HG03108 (cell line): ENCODE data around the gene RAPSN.
A peak's percentile ranks its signal among the peaks of the same experiment; 100 is the strongest.

Experiments
- ATAC-seq: cut with Tn5 transposase; IDR thresholded peaks from one replicate; pipeline ENCODE4 v1.9.1; 2021; ENCODE audit warnings: moderate library complexity; ENCODE audit not compliant: unreplicated experiment

The RAPSN gene

DNA sequence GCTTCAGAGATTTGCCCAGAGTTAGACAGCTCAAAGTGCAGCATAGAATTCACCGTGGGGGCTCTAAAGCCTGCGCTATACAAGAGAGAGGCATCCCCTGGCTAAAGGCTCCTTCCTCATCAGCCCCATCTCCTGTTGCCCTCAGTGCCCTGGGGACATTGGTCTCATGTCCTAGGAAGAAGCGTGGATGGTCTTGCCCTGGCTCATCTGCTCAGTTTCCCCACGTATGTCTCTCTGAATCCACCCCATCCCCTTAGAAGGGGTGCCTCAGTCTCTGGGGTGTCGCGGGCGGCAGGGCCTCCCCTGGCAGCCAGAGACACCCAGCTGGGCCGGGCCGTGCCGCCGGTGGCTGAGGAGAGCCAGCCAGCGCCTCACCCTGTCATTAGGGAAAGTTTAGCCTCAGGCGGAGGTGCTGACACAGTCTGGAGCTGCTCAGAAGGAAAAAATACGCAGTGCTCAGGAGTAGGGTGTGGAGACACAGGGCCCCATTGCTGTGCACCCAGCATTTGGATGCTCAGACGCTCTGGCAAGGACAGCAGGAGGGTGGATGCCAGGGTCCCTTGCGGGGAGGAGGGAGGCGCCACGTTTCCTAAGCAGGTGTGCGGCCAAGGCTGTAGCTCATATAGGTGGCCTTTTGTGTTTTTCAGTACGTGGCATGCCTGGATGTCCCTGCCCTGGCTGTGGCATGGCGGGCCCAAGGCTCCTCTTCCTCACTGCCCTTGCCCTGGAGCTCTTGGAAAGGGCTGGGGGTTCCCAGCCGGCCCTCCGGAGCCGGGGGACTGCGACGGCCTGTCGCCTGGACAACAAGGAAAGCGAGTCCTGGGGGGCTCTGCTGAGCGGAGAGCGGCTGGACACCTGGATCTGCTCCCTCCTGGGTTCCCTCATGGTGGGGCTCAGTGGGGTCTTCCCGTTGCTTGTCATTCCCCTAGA is 39.2 kb downstream of the RAPSN start:
- ATAC-seq: no peak

DNA sequence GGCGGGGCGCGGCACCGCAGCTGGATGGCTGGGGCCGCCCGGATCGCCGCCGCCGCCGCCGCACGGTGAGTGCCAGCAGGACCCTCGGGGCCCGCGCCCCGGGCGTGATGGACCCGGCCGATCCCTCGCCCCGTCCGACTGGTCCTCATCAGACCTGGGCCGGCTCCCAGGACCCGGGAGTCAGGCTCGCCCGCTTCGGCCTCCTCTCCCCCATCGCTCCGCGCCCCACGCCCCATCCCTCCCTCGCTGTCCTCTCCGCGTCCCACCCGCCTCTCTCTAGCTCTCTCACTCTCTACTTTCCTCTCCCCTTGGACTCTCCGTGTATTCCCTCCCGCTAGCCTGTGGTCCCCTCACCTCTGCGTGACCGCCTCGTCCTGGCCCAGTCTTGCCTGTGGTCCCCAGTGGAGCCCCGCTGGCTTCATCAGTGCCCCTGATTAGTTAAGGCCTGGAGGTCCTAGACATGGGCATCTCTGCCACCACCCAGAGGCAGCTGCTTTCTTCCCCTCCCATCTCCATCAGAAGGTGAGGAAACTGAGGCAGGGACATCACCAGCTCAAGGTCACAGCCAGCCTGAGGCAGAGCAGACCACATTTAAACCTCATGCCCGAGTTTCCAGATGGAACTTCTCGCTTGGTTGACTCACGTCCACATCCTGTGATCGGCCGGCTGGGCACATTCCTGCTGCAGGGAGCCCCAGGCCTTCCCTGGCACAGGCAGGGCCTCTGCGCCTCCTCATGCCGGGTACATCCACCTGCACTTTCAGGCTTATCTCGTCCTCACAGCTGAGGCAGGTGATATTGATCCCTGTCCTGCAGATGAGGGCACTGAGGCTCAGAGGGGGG is 40.1 kb downstream of the RAPSN start:
- ATAC-seq: no peak

DNA sequence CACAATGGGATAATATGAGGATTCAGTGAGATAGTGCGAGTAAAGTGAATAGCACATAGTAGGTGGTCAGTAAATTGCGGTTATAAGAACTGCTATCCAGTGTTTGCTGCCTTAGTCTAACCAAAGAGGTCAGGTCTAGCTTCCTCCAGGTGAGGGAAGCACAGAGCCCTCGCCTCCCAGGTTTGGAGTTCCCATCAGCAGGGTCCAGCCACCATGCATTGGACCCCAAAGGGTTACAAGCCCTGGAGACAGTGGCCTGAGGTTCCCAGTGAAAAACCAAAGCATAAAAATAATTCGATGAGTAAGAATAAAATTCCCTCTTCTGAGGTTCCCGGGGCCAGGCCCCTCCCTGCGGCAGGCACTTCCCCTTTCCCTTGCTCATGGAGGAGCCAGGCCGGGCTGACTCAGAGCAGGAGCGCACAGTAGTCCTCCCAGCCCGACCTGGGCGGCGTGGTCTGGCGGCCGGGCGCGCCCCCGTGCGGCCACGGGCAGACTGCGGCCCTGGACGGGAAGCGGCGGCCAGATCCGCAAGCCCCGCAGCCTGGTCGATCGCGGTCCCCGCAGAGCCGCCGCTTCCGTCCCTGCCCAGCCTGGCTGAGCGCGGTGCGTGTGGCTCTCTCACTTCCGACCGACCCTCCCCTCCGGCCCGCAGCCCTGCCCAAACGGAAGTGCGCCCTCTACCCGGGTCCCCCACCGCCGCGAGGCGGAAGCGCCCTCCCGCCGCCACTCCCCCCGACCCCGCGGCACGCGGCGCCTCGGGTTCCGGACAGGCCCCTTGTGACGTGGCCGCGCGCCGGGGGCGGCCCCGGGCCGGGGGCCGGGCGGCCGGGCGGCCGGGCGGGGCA is 41.0 kb downstream of the RAPSN start, which contains the start of gene SLC39A13:
Gene SLC39A13, plus strand, starts transcription at position 845 of the 845 bp plus-strand sequence. CDS start 1,505 bp downstream, outside the sequence.
- ATAC-seq: peak; percentile 82

DNA sequence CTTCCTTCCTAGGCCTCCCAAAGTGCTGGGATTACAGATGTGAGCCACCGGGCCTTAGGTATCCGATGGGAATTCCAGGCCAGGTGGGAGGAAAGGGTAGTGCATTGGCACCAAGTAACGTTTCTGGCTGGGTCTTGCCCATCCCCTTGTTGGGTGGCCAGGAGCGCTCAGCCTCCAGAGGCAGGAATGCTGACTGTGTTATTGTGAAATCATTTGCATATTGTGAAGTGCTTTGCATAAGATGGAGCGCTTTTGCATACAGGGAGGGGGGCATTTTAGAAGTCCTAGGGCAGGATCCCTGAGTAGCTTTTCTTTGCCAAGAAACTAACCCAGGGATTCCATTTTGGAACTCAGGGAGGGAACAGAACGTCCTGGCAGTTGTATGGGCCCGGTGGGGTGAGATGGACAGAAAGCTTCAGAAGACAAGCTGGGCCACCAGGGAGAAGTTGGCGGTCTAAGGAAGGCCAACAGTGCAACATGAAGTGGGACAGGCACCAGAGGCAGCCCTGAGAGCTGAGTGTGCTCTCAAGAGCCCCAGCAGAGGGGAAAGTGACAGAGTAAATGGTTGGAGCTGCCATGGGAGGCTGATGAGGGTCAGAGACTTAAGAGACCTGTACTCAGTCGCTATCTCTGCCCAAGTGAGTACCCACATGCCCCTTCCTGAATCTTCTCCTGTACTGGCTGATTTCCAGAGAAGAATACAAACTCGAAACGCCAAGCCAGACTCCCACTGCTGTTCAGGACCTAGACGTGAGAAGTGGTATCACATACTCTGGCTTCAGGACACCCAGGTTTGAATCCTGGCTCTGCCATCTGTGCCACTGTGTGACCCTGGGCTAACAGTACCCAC is 41.8 kb downstream of the RAPSN start:
- no peak for ATAC-seq

DNA sequence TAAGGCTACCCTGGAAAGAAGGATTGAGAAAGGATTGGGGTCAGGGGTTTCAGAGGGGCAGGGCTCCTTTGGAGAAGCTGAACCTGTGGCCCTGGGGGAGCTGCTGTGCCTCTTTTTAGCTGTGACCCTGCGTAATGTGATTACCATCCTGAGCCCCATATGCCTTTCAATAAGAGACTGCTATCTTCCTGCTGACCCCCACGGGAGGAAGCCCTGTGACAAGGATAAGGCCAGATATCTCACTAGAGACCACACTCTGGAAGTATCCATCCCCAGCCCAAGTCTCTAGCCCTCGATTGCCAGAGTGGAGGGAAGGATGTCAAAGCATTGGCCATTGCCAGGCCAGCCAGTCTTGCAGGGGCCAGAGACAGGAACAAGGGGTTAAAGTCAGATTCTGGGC is 45.4 kb downstream of the RAPSN start:
- ATAC-seq: no peak

DNA sequence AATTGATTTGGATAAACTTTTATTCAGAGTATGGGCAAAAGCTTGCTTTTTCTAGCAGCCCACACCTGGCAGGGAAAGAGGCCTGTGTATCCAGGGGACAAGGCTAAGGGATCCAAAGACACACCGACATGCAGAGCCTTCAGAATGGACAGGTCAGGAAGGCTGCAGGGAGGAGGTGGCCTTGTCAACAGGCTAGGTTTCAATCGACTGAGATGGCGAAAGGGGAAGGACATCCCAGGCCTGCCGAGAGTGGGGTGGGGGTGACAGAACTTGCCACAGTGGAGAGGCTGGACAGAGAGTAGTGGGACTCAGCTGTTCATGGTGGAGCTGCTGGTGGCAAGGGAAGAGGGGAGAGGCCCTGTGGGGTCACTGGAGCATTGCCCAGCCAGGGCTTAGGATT is 45.8 kb downstream of the RAPSN start:
- ATAC-seq: no peak

DNA sequence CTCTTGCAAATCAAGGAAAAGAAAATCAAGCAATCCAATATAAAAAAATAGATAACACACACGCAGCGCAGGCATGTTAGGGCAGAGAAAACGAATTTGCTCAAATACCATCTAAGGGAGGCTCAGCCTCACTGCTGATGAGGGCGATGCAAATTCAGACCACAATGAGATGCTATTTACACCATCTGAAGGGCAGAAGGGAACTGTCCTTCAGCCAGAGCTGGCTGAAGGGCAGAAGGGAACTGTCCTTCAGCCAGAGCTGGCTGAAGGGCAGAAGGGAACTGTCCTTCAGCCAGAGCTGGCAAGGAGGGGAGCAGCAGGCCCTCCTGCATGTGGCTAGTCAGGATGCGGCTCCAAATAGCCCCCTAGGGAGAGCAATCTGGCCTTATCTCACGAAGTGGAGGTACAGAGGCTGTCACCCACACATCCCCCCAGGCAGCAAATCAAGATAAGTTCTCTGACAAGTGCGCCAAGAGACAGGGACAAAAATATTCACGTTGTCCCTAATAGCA is 48.1 kb downstream of the RAPSN start:
- ATAC-seq: peak; percentile 67

DNA sequence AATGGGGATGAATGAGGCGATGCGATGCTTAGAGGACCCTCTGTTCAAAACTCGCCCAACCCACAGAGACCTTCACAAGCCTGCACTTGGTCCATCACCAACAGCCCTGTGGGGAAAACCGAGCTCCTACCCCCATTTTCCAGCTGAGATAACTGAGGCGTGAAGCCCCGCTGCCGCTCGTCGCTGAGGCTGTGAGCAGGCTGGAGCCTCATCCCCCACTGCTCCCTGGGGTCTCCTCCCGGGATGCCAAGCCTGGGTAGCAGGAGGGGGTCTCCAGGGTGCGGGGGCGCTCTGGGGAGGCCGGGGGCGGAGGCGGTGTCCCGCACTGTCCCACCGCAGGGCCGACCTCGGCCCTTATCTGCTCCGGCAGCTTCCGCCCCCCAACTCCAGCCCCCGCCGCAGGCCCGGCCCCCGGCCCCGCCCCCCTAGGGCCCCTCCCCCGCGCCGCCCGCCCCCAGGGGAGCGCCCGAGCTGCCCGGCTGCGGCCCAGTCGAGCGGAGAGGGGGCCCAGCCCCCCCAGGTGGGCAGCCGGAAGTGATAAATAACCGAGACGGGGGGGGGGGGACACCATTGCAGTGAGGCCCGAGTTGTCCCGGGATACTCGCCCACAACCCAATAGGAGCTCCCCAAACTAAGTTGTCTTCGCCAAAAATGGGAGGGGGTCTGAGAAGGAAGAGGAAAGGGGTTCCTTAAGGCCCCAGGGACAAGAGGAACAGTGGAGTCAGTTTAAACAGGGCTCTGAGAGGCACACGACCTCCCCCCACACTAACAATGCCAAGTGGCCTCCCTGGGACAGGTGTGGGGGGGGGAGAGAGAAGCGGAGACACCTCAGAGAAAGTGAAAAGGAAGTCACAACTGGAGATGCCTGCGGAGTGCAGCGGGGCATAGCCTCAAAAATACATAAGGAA is 48.8 kb downstream of the RAPSN start:
- ATAC-seq: peak; percentile 35

DNA sequence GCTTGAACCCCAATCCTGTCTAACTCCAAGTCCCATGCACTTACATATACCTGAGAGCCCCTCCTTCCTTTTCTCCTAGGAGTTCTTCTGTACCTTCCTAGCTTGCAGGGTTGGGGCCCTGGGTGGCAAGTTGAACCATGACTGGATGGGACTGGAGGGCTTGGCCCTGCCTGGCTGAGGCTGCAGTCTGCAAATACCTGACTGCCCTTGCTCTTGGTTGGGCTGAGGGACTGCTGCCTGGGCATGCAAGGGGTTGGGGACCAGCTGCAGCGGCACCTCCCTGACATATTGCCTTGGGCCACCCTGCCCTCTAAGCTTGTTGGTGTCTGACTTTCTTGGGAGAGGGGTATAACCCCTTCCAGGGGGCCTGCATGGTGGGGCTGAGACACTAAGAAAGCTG is 50.4 kb downstream of the RAPSN start:
- ATAC-seq: no peak

DNA sequence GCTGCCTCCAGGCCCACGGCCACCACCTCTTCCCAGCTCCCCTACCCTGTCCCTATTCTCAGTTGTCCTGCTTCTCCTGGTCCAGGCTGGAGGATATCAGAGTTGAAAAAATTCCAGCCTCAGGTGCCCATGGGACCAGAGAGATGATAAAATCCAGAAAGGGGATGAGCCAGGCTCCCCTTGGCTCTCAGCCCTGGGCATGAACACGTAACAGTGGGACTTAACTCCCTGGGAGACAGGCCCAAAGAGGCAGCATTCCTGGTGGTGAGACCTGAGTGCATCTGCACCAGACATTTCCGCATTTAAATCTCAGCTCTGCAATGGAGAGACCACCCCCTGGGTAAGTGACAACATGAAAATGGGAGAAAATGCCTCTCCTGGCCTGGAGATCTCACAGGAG is 50.9 kb downstream of the RAPSN start:
- ATAC-seq: no peak

DNA sequence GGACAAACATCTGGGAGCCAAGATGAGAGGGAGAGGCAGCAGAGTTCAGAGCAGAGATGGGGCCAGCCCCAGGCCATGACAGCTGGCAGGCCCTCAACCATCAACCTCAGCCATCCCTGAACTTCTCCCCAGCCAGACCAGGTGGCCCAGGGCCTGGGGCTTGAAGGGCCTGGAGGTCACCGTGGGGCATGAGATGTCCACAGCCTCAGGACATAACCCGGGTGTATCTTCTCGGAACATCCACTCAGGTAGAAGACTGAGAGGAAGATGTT is 53.0 kb downstream of the RAPSN start:
- ATAC-seq: no peak

DNA sequence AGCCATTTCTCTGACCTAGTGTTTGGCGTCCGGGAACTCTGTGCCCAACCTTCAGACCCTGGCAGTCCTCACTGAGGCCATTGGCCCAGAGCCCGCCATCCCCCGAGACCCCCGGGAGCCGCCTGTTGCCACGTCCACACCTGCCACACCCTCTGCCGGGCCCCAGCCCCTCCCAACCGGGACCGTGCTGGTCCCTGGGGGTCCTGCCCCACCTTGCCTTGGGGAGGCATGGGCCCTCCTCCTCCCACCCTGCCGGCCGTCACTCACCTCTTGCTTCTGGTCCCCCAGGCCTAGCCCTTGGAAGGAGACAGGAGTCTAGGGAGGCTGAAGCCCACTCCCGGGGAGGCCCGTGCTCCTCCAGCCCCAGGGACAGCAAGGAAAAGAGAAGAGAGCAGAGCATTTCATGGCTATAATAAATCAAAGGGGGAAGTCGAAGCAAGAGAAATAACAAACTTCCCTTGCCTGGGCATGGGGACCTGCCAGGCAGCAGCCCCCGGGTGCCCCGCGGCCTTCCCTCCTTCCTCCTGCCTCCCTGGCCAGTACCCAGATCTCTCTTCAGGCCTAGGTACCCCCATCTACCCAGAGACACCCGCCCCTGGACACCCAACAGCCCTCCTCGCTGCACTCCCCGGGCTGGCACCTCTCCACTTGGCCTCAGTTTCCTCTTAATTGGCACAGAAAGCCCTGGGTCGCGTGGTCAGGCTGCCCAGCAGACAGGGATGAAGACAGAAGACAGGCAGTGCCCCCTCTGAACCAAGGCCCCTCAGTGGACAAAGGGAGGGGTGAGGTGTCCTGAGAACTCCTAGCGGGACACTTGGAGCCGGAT is 53.5 kb downstream of the RAPSN start:
- ATAC-seq: peak; percentile 1

DNA sequence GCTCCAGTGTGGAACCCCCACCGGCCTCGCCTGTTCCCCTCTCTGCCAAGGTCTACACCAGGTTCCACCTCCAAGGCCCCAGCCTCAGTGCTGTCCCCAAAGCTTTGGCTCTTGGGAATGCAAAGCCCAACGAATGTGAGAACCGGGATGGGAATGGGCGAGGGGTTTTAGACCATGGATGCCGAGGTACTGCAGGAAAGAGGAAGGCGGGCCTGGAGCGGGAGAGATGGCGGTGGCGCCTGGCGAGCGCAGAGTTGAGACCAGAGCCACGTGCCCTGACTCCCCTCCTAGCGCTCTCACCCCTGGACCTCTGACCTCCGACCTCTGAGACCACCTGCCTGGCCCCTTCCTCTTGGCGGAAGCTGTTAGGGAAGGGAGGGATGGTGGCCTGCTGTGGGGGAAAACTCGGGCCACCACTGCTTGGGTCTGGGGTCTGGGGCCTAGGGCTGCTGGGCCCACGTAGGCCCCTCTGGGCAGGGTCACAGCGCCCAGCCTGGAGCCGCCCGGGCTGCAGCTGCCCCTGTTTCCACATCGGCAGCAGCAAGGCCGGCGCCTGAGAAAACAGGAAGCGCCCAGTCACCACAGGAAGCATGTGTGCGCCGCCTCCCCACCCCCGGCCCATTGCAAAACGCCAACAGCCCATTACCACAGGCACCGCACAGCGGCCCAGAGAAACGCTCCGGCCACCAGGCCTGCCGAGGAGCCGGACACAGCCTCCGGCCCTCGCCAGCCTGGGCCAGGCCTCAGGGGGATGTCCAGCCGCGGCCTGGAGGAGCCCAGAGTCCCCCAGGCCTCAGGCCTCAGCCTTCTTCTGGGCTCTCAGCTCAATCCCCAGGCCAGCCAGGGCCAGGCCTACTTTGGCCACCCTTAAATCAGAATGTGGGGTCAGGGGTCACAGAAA is 54.4 kb downstream of the RAPSN start:
- ATAC-seq: peak; percentile 50

DNA sequence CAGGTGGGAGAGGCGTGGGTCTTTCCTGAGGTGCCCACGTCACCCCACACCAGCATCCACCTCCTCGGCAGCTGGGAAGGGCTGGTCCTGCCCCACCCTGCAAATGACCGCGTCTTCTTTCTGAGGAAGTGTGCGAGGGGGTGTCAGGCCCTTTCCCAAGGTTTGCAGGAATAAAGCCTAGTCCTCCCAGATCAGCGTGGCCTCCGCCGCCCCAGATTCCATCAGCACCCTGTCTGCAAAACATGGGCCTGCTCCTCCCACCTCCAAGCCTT is 55.0 kb downstream of the RAPSN start:
- ATAC-seq: no peak

DNA sequence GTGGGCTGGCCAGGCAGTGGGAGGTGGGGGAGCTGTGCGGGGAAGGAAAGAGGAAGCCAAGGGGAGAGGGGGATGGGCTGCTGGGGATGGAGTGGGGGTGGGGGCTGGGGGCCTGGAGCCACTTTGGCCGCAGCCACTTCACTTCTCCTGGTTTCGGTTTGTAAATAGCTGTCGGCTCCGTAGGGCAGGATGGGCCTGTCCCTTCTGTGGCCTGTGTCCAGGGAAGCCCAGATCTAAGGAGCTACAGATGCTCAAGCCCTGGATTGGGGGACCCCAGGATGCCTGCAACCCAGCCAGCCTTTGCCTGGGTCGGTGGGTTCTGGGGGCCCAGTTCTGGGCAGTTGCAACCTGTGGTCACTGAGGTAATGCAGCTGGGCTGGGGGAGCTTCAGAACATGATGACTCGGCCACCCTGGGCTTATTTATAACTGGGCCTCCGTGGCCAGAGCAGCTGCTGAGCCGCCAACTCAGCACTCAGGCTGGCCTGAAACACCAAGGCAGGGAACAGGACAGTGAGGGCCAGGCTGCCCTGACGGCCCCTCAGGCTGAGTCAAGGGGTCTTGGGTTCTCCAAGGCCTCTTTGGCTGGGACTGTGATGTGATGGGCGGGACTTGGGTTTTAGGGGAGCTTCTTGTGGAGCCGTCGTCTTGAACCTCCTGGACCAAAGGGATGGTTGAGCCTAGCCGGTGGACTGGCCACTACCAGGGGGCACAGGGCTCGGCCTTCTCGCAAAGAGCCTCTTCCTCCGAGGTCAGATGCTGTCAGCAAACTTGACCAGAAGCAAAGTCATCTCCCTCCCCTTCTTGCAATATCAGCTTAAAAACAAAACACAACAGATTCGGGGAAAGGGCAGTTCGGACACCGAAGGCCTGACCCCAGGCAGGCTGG is 55.5 kb downstream of the RAPSN start:
- no peak for ATAC-seq

DNA sequence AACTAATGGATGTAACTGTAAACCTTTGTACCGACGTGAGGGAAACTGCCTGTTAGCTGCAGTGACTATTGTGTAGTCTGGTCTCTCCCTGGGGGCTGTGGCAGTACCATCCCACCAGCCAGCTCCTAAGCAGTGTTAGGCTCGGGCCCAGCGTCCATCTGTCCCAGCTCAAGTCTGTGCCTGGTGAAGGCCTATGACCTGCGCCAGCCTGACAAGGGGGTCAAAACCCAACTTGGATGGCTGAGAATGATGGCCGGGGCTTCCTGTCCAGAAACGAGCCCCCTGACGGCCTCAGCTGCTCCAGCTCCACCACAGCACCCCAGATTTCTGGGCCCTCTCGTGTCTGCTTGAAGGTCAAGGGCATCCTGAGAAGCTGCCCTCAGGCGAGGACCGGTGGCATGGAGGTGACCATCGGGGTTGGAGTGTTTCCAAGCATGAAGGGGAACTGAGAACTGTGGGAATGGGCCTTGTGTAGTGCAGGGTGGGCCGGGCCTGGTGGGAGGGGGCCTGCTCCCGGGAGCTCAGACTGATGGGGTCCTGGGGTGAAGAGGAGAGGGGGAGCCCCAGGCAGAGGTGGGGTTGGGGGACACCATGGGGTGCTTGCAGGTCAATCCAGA is 56.3 kb downstream of the RAPSN start:
- ATAC-seq: no peak
